RWPE2 (cell line): Measurements from ENCODE around the gene USP43.

Experiments
- ATAC-seq: fragments of 200-7000 bp; cut with Tn5 transposase; 3 replicates; pipeline ENCODE4 v1.9.1; 2021; ENCODE audit warnings: low read depth
- DNase-seq: peaks from one replicate; pipeline ENCODE4 v3.0.0-alpha.2; 2020; ENCODE audit warnings: low spot score
- H3K27ac ChIP-seq: fragments of 450-650 bp; 2 replicates; pipeline ENCODE4 v1.5.1; 2017; ENCODE audit warnings: mild to moderate bottlenecking; ENCODE audit not compliant: poor library complexity, severe bottlenecking
- H3K27me3 ChIP-seq: fragments of 250-450 bp; sonication (Bioruptor Pico); 2 replicates; pipeline ENCODE4 v1.5.1; 2021; ENCODE audit warnings: mild to moderate bottlenecking, moderate library complexity; ENCODE audit not compliant: insufficient read depth, poor library complexity, severe bottlenecking
- H3K36me3 ChIP-seq: fragments of 250-450 bp; sonication (Bioruptor Pico); 2 replicates; pipeline ENCODE4 v1.5.1; 2020; ENCODE audit warnings: low read depth, mild to moderate bottlenecking, moderate library complexity
- H3K4me1 ChIP-seq: fragments of 250-450 bp; sonication (Bioruptor Pico); 2 replicates; pipeline ENCODE4 v1.5.1; 2021; ENCODE audit warnings: mild to moderate bottlenecking, moderate library complexity; ENCODE audit not compliant: insufficient read depth, poor library complexity, severe bottlenecking
- H3K4me3 ChIP-seq: fragments of 250-450 bp; sonication (Bioruptor Pico); 2 replicates; pipeline ENCODE4 v1.5.1; 2021; ENCODE audit warnings: mild to moderate bottlenecking, moderate library complexity; ENCODE audit not compliant: severe bottlenecking
- H3K9me3 ChIP-seq: fragments of 250-450 bp; sonication (Bioruptor Pico); 2 replicates; pipeline ENCODE4 v1.5.1; 2021; ENCODE audit warnings: mild to moderate bottlenecking, moderate library complexity; ENCODE audit not compliant: severe bottlenecking
- TF ChIP-seq, protein P1 (sequence below): fragments of 450-650 bp; IDR thresholded peaks from one replicate; pipeline ENCODE4 v1.5.1; 2017; ENCODE audit warnings: mild to moderate bottlenecking, moderate library complexity; ENCODE audit not compliant: poor library complexity, severe bottlenecking

Gene USP43

DNA sequence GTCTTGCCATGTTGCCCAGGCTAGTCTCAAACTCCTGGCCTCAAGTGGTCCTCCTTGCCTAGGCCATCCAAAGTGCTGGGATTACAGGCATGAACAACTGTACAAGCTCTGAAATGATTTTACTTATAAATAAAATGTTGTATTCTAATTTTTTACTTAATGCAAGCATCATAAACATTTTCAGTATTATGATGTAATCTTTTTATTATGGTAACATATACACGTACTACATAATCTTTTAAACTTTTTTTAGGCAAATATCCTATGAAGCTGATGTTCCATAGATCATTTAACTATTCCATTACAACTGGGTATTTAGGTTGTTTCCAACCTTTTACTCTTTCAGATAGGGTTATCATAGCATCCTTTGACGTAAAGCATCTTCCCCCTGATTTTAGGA is 33.8 kb upstream of the USP43 start:
- Histone ChIP-seq H3K9me3 (peaks cover 3% of the 10 kb centered on the region), H3K27me3 (no peaks in the 10 kb centered on the region), H3K4me3 (no peak overlapping the region), H3K4me1 (peaks cover 2% of the 10 kb centered on the region), H3K27ac (no peak overlapping the region), H3K36me3 (no peaks in the 10 kb centered on the region)
- ATAC-seq (no peak), DNase-seq (no peak)
- TF ChIP-seq, protein P1, sequence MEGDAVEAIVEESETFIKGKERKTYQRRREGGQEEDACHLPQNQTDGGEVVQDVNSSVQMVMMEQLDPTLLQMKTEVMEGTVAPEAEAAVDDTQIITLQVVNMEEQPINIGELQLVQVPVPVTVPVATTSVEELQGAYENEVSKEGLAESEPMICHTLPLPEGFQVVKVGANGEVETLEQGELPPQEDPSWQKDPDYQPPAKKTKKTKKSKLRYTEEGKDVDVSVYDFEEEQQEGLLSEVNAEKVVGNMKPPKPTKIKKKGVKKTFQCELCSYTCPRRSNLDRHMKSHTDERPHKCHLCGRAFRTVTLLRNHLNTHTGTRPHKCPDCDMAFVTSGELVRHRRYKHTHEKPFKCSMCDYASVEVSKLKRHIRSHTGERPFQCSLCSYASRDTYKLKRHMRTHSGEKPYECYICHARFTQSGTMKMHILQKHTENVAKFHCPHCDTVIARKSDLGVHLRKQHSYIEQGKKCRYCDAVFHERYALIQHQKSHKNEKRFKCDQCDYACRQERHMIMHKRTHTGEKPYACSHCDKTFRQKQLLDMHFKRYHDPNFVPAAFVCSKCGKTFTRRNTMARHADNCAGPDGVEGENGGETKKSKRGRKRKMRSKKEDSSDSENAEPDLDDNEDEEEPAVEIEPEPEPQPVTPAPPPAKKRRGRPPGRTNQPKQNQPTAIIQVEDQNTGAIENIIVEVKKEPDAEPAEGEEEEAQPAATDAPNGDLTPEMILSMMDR, result no peak

DNA sequence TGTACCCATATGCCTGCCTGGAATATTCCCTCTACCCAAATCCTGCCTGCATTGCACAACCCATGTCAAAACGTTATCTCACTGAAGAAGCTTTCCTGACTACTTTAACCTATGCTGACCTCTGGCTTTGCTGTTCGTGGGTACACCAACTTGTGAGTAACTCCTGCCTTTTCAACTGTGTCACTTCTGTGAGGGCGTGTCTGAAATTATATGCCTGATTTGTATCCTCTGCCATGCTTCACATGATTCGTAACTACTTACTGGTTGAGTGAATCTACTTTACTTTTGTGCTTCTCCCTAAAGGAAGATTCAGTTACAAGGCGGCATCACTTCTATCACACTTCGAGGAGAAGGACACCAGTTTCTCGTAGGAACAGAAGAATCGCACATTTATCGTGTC is 33.3 kb upstream of the USP43 start:
- H3K27me3 ChIP-seq, result no peaks in the 10 kb centered on the region
- DNase-seq, result no peak
- TF ChIP-seq, protein P1, result no peak
- H3K36me3 ChIP-seq, result no peaks in the 10 kb centered on the region
- peaks cover 3% of the 10 kb centered on the region for H3K9me3 ChIP-seq
- H3K27ac ChIP-seq, result no peak overlapping the region
- no peak overlapping the region for H3K4me3 ChIP-seq
- ATAC-seq, result no peak
- H3K4me1 ChIP-seq, result peaks cover 2% of the 10 kb centered on the region

DNA sequence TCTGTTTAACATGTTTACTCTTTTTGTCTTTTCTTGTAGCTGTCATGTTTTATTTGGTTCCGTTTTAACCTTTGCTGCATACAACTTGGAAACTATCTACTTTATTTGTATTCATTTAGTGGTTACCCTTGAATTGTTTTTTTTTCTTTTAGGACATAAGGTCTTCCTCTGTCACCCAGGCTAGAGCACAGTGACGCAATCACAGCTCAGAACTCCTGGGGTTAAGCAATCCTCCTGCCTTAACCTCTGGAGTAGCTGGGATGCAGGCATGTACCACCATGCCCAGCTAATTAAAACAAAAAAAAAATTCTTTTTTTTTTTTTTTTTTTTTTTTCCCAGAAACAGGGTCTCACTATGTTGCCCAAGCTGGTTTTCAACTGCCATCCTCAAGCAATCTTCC is 29.8 kb upstream of the USP43 start:
- TF ChIP-seq, protein P1, result no peak
- no peak overlapping the region for H3K4me3 ChIP-seq
- no peaks in the 10 kb centered on the region for H3K27me3 ChIP-seq
- no peaks in the 10 kb centered on the region for H3K36me3 ChIP-seq
- peaks cover 2% of the 10 kb centered on the region for H3K4me1 ChIP-seq
- no peak overlapping the region for H3K27ac ChIP-seq
- ATAC-seq (no peak), DNase-seq (no peak)
- peaks cover 3% of the 10 kb centered on the region for H3K9me3 ChIP-seq

DNA sequence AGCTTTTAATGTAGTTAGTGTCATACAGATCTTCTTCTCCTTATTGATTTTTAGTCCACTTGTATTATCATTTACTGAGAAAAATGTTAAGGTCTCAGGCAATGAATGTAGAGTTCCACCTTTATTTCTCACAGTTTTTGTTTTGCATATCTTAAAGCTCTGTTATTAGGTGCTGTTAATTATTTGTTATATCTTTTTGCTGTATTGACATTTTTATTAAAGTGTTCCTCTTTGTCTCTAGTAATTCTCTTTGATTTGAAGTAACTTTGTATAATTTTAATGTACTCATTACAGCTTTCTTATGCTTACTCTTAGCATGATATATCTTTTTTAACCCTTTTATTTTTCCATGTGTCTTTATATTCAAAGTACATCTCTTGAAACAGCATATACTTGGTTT is 22.4 kb upstream of the USP43 start:
- ATAC-seq (no peak), DNase-seq (no peak)
- no peaks in the 10 kb centered on the region for H3K4me1 ChIP-seq
- H3K27me3 ChIP-seq, result no peaks in the 10 kb centered on the region
- peaks cover 7% of the 10 kb centered on the region for H3K9me3 ChIP-seq
- no peak overlapping the region for H3K4me3 ChIP-seq
- H3K27ac ChIP-seq, result no peak overlapping the region
- no peaks in the 10 kb centered on the region for H3K36me3 ChIP-seq
- TF ChIP-seq, protein P1, result no peak

DNA sequence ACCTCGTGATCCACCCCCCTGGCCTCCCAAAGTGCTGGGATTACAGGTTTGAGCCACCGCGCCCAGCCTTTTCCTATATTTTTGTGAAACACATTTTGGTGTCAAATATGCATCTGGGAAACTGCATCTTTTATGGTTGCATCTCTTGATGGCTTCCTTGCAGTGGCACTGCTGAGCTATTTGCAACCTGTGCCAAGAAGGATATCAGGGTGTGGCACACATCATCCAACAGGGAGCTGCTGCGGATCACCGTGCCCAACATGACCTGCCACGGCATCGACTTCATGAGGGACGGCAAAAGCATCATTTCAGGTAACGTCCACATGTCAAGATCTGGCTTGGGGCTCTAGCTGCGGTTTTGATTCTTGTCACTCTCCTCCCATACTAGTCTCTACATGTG is 16.8 kb upstream of the USP43 start:
- Histone ChIP-seq H3K4me1 (no peaks in the 10 kb centered on the region), H3K27me3 (no peaks in the 10 kb centered on the region), H3K36me3 (no peaks in the 10 kb centered on the region), H3K9me3 (no peaks in the 10 kb centered on the region), H3K27ac (no peak overlapping the region), H3K4me3 (no peak overlapping the region)
- TF ChIP-seq, protein P1, result peak; percentile 36
- peak; percentile 57 for ATAC-seq
- no peak for DNase-seq
